Testis (tissue), 3 donors: ENCODE data around the gene CPEB1. TPM values are rescaled to one million over a fixed set of nuclear protein-coding genes. Genes with fewer than 3 reads are reported as not detected.

Source experiments
- DNase-seq: peaks from one replicate; pipeline ENCODE4 v3.0.0-alpha.2; 2019
- H3K27ac ChIP-seq, 2 donors: fragments of 200-600 bp; sonication (generic); one replicate each; pipeline ENCODE4 v1.5.1; 2019
- H3K27me3 ChIP-seq: fragments of 200-600 bp; sonication (generic); one replicate; pipeline ENCODE4 v1.5.1; 2019
- H3K36me3 ChIP-seq: fragments of 200-600 bp; sonication (generic); one replicate; pipeline ENCODE4 v1.5.1; 2017; ENCODE audit warnings: low read depth; ENCODE audit errors: missing control alignments
- H3K4me1 ChIP-seq: fragments of 200-600 bp; sonication (generic); one replicate; pipeline ENCODE4 v1.5.1; 2019
- H3K4me3 ChIP-seq, 2 donors: fragments of 200-600 bp; sonication (generic); one replicate each; pipeline ENCODE4 v1.5.1; 2017 to 2019
- H3K9me3 ChIP-seq: fragments of 200-600 bp; sonication (generic); one replicate; pipeline ENCODE4 v1.5.1; 2017
- POLR2A ChIP-seq: fragments of 450-650 bp; IDR thresholded peaks from one replicate; pipeline ENCODE4 v1.6.1; 2017; ENCODE audit warnings: antibody characterized with exemption, mild to moderate bottlenecking, moderate library complexity
- WGBS, 2 donors: methylation state at CpG; one replicate each; pipeline ENCODE4 v1.1.5; 2018; 5-methylcytosine and 5-hydroxymethylcytosine counted together
- intact Hi-C: fragments of 100-400 bp; cut with DNase I; formaldehyde crosslinking; loops from one replicate; pipeline ENCODE4 v1.15.1; 2023; ENCODE audit warnings: low total_unique reads
- polyA plus RNA-seq: library from polyadenylated mRNA; stranded (reverse); fragments of 350-450 nt; fragmentation: Illumina TruSeq; extraction: RNeasy Lipid Tissue Mini Kit (QIAGEN cat#74804); gene quantifications from one replicate; pipeline ENCODE4 v1.2.3, GENCODE V29; 2014; ENCODE audit warnings: low read depth, low replicate concordance; ENCODE audit not compliant: insufficient read depth
- total RNA-seq, 2 donors: library from RNA; depleted of rRNA; stranded (reverse); fragments of >200 nt; gene quantifications; one replicate each; pipeline ENCODE4 v1.2.3, GENCODE V29; 2016
- TF ChIP-seq, protein P1 (sequence below), 3 experiments: fragments of 450-650 bp in 2 of 3; fragments of 200-600 bp in 1 of 3; sonication (generic) in 1 of 3; IDR thresholded peaks; one replicate each; pipeline ENCODE4 v1.5.1; 2016 to 2019; ENCODE audit warnings: antibody characterized with exemption in 3 of 3, mild to moderate bottlenecking in 2 of 3, moderate library complexity in 1 of 3

The CPEB1 gene
- total and polyA plus RNA-seq, 3 donors from 2014 or later = 60.8 to 89.1 (median 74.3) TPM

DNA sequence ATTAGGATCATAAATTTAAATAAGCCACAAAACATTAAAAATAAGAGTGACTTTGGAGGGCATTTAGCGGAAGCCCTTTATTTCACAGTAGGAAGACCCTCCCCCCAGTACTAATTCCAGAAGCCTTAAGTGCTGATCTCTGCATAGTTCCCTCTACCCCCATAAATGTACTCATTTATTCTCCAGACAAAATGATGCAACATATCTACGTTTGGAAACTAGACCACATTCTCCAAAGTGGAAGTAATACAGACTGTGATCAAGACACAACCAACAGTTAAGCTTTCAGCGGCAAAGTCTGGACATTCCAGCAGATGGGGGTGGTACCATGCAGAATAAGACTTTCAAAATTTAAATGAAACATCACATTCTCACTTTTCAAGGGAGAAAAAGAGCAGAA, 62.1 kb downstream of the CPEB1 start:
- no peak for DNase-seq
- intact Hi-C loops = no loop called here
- TF ChIP-seq POLR2A = no peak
- TF ChIP-seq, protein P1, sequence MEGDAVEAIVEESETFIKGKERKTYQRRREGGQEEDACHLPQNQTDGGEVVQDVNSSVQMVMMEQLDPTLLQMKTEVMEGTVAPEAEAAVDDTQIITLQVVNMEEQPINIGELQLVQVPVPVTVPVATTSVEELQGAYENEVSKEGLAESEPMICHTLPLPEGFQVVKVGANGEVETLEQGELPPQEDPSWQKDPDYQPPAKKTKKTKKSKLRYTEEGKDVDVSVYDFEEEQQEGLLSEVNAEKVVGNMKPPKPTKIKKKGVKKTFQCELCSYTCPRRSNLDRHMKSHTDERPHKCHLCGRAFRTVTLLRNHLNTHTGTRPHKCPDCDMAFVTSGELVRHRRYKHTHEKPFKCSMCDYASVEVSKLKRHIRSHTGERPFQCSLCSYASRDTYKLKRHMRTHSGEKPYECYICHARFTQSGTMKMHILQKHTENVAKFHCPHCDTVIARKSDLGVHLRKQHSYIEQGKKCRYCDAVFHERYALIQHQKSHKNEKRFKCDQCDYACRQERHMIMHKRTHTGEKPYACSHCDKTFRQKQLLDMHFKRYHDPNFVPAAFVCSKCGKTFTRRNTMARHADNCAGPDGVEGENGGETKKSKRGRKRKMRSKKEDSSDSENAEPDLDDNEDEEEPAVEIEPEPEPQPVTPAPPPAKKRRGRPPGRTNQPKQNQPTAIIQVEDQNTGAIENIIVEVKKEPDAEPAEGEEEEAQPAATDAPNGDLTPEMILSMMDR (IDR thresholded peaks at IDR 0.05) = no peak
- no peaks in the 10 kb centered on the region for H3K4me1 ChIP-seq
- H3K36me3 ChIP-seq = no peaks in the 10 kb centered on the region
- H3K4me3 ChIP-seq = no peak overlapping the region
- no peaks in the 10 kb centered on the region for H3K9me3 ChIP-seq
- WGBS, 2 donors = 61 to 63% methylated on average over 3 of the region's 3 CpGs
- no peaks in the 10 kb centered on the region for H3K27me3 ChIP-seq
- no peak overlapping the region for H3K27ac ChIP-seq

DNA sequence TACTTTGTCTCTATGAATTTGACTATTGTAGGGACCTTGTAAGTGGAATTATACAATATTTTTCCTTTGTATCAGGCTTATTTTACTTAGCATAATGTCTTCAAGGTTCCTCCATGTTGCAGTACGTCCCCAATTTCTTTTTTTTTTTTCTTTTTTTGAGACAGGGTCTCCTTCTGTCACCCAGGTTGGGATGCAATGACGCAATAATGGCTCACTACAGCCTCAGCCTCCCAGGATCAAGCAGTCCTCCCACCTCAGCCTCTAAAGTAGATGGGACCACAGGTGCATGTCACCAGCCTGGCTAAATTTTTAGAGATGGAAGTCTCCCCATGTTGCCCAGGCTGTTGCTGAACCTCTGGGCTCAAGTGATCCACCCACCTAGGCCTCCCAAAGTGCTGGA, 66.5 kb downstream of the CPEB1 start:
- intact Hi-C loops = no loop called here
- TF ChIP-seq POLR2A = no peak
- TF ChIP-seq, protein P1 (IDR thresholded peaks at IDR 0.05) = no peak
- Histone ChIP-seq H3K4me3 (no peak overlapping the region), H3K4me1 (no peaks in the 10 kb centered on the region), H3K27ac (no peak overlapping the region), H3K9me3 (no peaks in the 10 kb centered on the region), H3K27me3 (no peaks in the 10 kb centered on the region), H3K36me3 (no peaks in the 10 kb centered on the region)
- no peak for DNase-seq
- 90 to 93% methylated on average over 2 of the region's 2 CpGs for WGBS, 2 donors

DNA sequence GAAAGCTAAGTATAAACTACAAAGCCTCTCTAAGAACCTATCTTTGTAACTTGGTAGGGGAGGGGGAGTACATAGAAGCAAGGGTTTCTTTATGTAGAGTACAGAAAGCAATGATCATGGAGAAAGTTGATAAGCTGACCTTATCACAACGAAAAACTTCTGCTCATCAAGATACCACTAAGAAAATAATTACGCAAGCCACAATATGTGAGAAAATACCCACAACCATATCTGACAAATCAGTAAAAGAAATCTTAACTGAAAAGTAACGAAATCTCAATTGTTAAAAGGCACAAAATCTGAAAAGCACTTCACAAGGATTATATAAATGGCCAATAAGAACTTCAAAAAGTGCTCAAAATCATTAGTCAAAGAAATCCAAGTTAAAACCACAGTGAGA, 71.8 kb downstream of the CPEB1 start:
- intact Hi-C loops = no loop called here

DNA sequence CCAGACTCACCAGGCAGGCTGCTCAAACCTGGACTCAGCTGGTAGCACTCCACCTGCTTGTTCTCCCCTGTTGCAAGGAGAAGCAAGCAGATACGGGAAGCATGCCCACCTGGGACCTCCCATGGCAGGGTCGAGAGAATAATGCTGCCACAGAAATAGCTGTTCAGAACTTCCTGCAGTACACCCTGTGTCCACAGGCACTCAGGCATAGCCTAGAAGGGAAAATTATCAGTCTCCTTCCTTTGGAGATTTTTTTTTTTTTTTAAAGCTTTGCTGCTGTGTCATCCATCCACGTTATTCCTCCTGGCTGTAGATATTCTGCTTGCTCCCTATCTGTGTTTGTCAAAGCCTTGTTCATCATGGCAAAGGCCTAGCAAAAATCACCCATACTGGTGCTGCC, 74.2 kb downstream of the CPEB1 start:
- Histone ChIP-seq H3K36me3 (no peaks in the 10 kb centered on the region), H3K4me3 (no peak overlapping the region), H3K4me1 (peaks cover 5% of the 10 kb centered on the region), H3K27me3 (no peaks in the 10 kb centered on the region), H3K9me3 (no peaks in the 10 kb centered on the region), H3K27ac (no peak overlapping the region)
- DNase-seq = no peak
- intact Hi-C loops = no loop called here
- 56 to 67% methylated on average over 3 of the region's 3 CpGs for WGBS, 2 donors
- no peak for TF ChIP-seq POLR2A
- TF ChIP-seq, protein P1 (IDR thresholded peaks at IDR 0.05) = no peak

More for the DNA sequence above, 71.8 kb downstream of the CPEB1 start:
- Histone ChIP-seq H3K36me3 (no peaks in the 10 kb centered on the region), H3K27ac (no peak overlapping the region), H3K27me3 (no peaks in the 10 kb centered on the region), H3K9me3 (no peaks in the 10 kb centered on the region), H3K4me1 (peaks cover 5% of the 10 kb centered on the region), H3K4me3 (no peak overlapping the region)
- no peak for TF ChIP-seq POLR2A
- TF ChIP-seq, protein P1 (IDR thresholded peaks at IDR 0.05) = no peak
- 76 to 84% methylated on average over 3 of the region's 3 CpGs for WGBS, 2 donors
- DNase-seq = no peak

DNA sequence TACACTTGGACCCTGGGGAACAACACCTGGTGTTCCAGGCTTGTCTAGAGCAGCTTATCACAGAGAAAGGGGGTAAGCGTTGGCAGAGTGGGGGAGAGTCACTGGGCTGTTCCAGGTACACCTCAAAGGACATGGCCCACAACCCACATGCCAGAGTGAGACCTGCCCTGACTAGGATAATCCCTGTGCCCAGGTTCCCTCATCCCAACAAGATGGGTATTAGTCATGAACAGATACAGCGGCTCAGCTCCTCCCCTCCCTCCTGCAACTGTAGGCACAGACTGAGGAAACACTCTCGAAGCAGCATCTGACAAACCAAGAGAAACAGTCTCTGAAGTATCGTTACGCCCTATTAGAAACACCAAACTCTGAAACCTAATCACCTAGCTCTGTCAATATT, 74.9 kb downstream of the CPEB1 start:
- Histone ChIP-seq H3K4me3 (no peak overlapping the region), H3K4me1 (peaks cover 5% of the 10 kb centered on the region), H3K27ac (peak overlapping the region in 1 of 2 donors; percentile 55), H3K27me3 (no peaks in the 10 kb centered on the region), H3K36me3 (no peaks in the 10 kb centered on the region), H3K9me3 (no peaks in the 10 kb centered on the region)
- 78 to 86% methylated on average over 5 of the region's 5 CpGs for WGBS, 2 donors
- DNase-seq = no peak
- intact Hi-C loops = no loop called here
- TF ChIP-seq POLR2A = no peak
- TF ChIP-seq, protein P1 (IDR thresholded peaks at IDR 0.05) = no peak
